Ammon's horn (tissue), 1 donor: ENCODE results near the gene SYNPO.

Experiments used
- DNase-seq: peaks from one replicate; pipeline ENCODE4 v3.0.0-alpha.2; 2016; ENCODE audit warnings: low spot score

SYNPO gene

DNA sequence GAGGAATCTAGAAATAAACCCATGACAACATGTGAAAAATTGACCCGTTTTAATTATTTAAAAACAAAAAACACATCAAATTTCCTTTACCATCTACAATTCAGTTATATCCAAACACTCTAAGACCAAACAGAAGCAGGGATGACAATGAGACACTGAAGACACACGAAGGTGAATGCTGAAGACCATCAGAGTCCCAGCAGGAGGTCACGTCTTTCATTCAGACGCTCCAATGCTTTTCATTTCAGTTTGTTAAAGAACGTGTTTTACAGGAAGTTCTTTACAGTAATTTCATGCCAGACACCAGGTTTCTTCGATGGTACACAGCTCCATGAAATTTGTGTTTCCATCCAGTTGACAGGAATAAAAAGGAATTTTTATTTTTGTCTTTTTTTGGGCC, 50.3 kb downstream of the SYNPO start:
- no peak for DNase-seq

DNA sequence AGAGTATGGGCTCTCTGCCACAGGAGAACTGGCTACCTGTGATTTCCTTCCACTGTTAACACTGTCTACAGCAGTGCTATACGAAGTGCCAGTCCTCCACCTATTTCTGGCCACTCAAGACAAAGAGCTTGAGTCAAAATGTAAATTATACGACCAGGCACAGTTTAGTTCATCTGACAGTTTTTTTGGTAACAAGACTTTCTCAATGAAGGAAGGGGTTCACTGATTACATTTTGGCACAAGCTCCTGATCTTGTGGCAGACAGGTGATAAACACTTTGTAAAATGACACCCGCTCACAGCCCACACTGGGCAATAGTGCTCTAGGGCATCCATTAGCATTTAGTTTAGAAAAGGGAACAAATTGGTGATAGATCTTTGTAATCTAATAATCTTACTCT, 51.8 kb downstream of the SYNPO start:
- DNase-seq = no peak

DNA sequence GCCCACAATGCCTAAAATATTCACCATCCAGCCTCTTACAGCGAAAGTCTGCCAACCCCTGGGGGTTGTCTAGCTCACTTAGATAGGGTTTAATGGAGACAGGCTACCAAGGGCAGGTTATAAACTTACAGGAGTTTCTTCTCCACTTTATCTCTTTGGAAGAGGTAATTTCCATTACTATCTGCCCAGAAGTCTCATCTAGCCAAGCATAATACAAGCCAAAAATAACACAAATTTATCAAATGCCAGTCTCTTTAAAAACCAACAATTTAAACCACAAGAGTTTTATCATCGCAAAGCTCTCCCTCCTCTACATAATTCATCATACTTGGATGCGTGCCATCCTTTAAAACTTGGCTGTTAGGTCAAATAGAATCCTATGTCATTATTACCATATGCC, 54.2 kb downstream of the SYNPO start:
- DNase-seq = no peak

DNA sequence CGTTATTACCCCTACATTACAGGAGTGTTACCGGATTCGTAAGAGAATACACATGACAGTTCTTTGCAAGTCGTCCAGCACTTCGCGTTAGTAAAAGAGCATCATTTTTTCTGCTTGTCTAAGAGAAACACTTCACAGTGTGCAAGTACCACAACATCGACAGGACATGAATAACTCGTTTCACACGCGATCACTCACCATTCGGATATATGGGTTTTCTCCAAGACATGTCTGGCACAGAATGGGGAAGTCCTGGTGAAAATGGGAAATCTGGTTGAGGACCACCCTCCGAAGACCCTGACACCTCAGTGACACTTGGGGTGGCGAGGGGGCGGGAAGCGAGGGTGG, 59.8 kb downstream of the SYNPO start:
- DNase-seq = no peak

DNA sequence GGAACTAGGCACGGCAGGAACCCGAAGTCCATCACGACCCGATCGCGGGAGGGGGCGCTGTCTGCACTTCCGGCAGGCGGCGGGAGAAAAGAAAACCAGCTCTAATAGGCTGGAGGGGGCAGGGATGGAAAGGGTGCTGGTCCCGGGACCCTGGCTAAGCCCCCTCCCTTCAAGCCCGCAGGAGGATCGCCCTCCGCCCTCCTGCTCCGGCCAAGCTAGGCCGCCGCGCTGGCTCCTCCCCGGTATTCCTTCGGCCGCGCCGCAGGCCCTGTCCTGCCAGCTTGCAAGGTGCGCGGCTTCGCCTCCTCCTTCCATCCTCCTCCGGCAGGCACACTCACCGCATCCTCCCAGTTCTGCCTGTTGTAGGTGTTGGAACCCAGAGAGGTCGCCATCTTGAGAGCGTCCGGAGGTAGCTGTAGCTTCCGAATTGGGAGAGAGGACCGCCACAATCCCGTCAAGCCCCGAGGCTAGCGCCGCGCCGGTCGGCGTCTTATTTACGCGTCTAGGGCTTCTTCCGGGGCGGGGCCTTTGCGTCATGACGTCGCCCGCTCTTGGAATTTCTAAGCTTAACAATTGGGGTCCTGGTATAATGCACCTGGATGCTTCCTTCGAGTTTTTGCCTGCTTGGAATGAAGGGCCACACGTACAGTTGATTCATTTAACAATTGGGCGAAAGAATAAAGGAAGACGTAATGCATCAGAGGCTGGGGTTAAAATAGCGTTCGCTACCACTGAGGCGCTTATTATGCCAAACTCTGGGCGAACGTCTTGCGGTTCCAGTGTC, 60.3 kb downstream of the SYNPO start, which contains the start of gene RBM22:
TSS of gene RBM22 (minus strand) at position 469 of the 784 bp plus-strand sequence. CDS start at position 392, 77 bp downstream.
- DNase-seq = peak; percentile 95

DNA sequence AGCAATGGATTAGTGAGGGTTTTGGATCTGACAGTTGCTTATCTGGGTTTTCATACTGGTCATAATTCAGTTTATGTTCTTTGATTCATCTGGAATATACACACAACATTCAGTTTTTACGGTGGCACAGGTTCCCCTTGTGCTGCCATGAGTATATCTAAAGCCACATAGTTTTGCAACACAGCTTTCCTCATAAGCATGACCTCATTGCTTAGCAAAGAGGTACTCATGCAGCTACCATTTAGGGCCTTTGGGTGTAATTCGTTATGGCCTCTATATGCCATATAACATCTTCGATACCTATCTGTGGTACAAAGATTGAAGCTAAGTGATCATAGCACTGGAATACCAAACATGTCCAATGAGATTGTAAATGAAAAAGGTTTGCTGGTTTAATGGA, 63.3 kb downstream of the SYNPO start:
- DNase-seq = no peak

DNA sequence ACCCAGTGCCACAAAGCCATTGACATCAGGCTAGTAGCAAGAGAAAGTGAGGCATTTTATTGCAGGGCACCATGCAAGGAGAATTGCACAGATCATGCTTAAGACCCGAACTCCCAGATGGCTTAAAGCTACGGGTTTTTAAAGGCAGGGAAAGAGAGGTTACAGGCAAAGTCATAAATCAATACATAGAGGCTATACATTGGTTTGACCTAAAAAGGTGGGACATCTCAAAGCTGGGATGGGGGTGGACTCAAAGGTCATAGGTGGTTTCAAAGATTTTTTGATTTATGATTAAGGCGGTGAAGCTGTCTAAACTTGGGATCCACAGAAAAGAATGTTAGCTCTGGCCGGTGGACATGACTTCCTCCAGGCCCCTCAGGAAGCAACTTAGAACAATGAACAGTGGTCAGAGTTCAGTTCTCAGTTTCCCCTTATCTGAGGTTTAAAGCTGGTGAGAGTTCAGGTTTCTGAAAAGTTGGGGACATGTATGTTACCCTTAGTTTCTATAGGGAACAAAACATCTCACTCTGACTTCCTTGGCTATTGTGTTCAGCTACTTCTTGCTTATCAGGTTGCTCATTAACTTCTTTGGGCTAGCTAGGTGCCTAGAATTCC, 66.4 kb downstream of the SYNPO start:
- DNase-seq = no peak
